Thymus (tissue), 11 donors: Measurements from ENCODE around the gene NF1. TPM values are rescaled to one million over a fixed set of nuclear protein-coding genes. Genes with fewer than 3 reads are reported as not detected.

Source experiments
- DNase-seq, 9 donors: peaks; one replicate each; pipeline ENCODE4 v3.0.0-alpha.2; 2013; ENCODE audit warnings: low spot score in 9 of 9, low read depth in 6 of 9, missing footprints in 1 of 9
- H3K27ac ChIP-seq, 2 donors: one replicate each; pipeline ENCODE4 v1.5.1; 2013; ENCODE audit warnings: control low read depth in 1 of 2, low read depth in 1 of 2, low read length in 1 of 2, mild to moderate bottlenecking in 1 of 2, moderate library complexity in 1 of 2
- H3K27me3 ChIP-seq, 2 donors: one replicate each; pipeline ENCODE4 v1.5.1; 2013; ENCODE audit warnings: low read length in 1 of 2; ENCODE audit not compliant: control insufficient read depth in 2 of 2, insufficient read depth in 1 of 2
- H3K36me3 ChIP-seq, 2 donors: one replicate each; pipeline ENCODE4 v1.5.1; 2013; ENCODE audit warnings: low read length in 1 of 2, mild to moderate bottlenecking in 1 of 2, moderate library complexity in 1 of 2; ENCODE audit not compliant: control insufficient read depth in 2 of 2, insufficient read depth in 2 of 2
- H3K4me1 ChIP-seq, 2 donors: one replicate each; pipeline ENCODE4 v1.5.1; 2013; ENCODE audit warnings: low read length in 2 of 2; ENCODE audit not compliant: control insufficient read depth in 2 of 2, insufficient read depth in 2 of 2
- H3K4me3 ChIP-seq, 2 donors: one replicate each; pipeline ENCODE4 v1.5.1; 2013; ENCODE audit warnings: low read length in 2 of 2, control low read depth in 1 of 2, mild to moderate bottlenecking in 1 of 2
- H3K9me3 ChIP-seq, 2 donors: one replicate each; pipeline ENCODE4 v1.5.1; 2013; ENCODE audit warnings: low read length in 1 of 2, mild to moderate bottlenecking in 1 of 2; ENCODE audit not compliant: control insufficient read depth in 2 of 2, insufficient read depth in 1 of 2
- WGBS: extraction: QIAGEN DNeasy Blood & Tissue Kit; methylation state at CpG from one replicate; pipeline ENCODE4 v1.1.7; 2013; 5-methylcytosine and 5-hydroxymethylcytosine counted together
- polyA plus RNA-seq: library from polyadenylated mRNA; stranded (reverse); fragments of 200-250 nt; gene quantifications from one replicate; pipeline ENCODE4 v1.2.3, GENCODE V29; 2013
- total RNA-seq: library from RNA; stranded (reverse); fragments of 120-200 nt; gene quantifications from one replicate; pipeline ENCODE4 v1.2.4, GENCODE V29; 2013
- donor health status: healthy.

The NF1 gene
- total and polyA plus RNA-seq, 2 donors, result 10.3 to 16.6 TPM

GRCh38 chr17:31400481-31400950 lies 305.7 kb downstream of the NF1 start:
- Histone ChIP-seq H3K36me3 (no peaks in the 10 kb centered on the region), H3K27me3 (peaks cover 0 to 20% of the 10 kb centered on the region in 2 donors)
- 83% methylated on average over 11 of the region's 11 CpGs for WGBS

DNA sequence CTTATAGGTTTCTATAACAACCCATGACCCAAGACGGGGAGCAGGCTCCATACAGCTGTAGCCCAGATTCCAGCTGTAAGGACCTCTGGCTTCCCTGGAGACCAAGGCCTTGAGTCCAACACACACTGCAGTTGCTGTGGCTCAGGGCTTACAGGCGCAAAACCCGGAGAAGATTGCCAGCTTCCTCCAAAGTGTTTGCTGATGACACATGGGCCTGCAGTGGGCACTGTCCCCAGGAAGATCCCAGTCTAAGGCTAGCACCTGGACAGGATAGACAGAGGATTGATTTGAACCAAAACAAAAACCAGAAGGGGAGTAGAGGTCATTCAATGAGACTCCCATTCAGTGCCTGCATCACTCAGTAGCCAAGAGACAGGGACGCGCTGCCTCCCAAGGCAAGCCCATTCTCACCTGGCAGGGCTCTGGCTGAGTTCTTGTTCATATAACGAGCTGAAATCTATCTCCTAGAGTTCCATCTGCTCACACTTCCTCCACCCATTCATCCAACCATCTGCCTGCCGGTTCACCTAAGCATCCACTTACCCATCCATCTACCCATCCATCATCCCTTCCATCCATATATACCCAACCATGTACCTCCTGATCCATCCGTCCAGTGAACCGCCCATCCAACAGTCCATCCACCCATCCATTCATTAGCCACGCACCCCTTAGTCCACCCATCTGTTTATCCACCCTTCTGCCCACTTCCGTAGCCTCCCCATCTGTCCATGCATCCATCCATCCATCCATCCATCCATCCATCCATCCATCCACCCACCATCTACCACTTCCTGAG lies 306.9 kb downstream of the NF1 start:
- H3K4me3 ChIP-seq, result no peak overlapping the region
- H3K27me3 ChIP-seq, result peaks cover 0 to 18% of the 10 kb centered on the region in 2 donors
- H3K4me1 ChIP-seq, result no peaks in the 10 kb centered on the region
- 95% methylated on average over 11 of the region's 11 CpGs for WGBS
- DNase-seq, result no peak
- no peak overlapping the region for H3K27ac ChIP-seq
- H3K9me3 ChIP-seq, result no peaks in the 10 kb centered on the region
- no peaks in the 10 kb centered on the region for H3K36me3 ChIP-seq

More at GRCh38 chr17:31400481-31400950, 305.7 kb downstream of the NF1 start:
- Histone ChIP-seq H3K27ac (no peak overlapping the region), H3K9me3 (no peaks in the 10 kb centered on the region), H3K4me3 (no peak overlapping the region), H3K4me1 (no peaks in the 10 kb centered on the region)
- DNase-seq, result no peak

- Histone ChIP-seq H3K27ac (no peak overlapping the region), H3K36me3 (no peaks in the 10 kb centered on the region), H3K4me1 (no peaks in the 10 kb centered on the region), H3K27me3 (peaks cover 0 to 4% of the 10 kb centered on the region in 2 donors), H3K9me3 (no peaks in the 10 kb centered on the region), H3K4me3 (no peak overlapping the region)
- DNase-seq, result no peak
- 83% methylated on average over 19 of the region's 19 CpGs for WGBS
These were observed 309.5 kb downstream of the NF1 start for GRCh38 chr17:31404028-31404949.

- Histone ChIP-seq H3K27me3 (peaks cover 0 to 4% of the 10 kb centered on the region in 2 donors), H3K9me3 (no peaks in the 10 kb centered on the region), H3K4me3 (no peak overlapping the region), H3K36me3 (no peaks in the 10 kb centered on the region), H3K27ac (no peak overlapping the region), H3K4me1 (no peaks in the 10 kb centered on the region)
- DNase-seq, result no peak
- 94% methylated on average over 5 of the region's 5 CpGs for WGBS
These were observed 311.2 kb downstream of the NF1 start for GRCh38 chr17:31405890-31406371.

- H3K9me3 ChIP-seq, result no peaks in the 10 kb centered on the region
- H3K4me1 ChIP-seq, result no peaks in the 10 kb centered on the region
- 88% methylated on average over 4 of the region's 4 CpGs for WGBS
- peaks cover 0 to 7% of the 10 kb centered on the region in 2 donors for H3K27me3 ChIP-seq
- H3K4me3 ChIP-seq, result no peak overlapping the region
- H3K27ac ChIP-seq, result no peak overlapping the region
- no peak for DNase-seq
- H3K36me3 ChIP-seq, result no peaks in the 10 kb centered on the region
These were observed 313.8 kb downstream of the NF1 start for GRCh38 chr17:31408586-31408985.

DNA sequence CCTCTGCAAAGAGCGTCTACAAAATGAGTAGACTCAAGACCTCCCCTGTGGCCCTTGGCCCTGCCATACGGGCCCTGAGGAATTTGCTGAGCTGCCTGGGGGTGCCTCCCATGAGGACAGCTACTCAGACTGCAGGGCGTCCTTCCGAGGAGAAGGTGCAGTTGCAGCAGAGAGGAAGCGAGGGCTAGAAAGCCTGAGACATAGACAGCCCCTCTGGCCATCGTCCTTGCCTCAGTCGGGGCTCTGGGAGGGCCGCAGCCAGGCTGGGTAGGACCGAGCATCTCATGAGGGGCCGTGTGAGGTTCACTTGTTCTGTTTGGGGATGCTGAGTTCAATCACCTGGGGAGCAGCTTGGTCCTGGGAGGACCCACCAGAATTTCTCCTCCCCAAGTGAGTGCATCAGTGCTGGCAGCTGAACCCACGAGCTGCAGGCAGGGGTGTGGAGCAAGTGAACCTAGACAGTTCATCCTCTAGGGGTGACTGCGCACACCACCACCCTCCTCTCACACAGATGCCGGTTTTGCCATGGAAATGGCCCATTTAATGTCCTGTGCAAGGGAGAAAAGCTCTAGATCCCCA lies 317.0 kb downstream of the NF1 start:
- DNase-seq, result no peak
- H3K4me1 ChIP-seq, result no peaks in the 10 kb centered on the region
- no peak overlapping the region for H3K27ac ChIP-seq
- 95% methylated on average over 13 of the region's 13 CpGs for WGBS
- H3K4me3 ChIP-seq, result no peak overlapping the region
- peaks cover 0 to 2% of the 10 kb centered on the region in 2 donors for H3K9me3 ChIP-seq
- H3K36me3 ChIP-seq, result no peaks in the 10 kb centered on the region
- peaks cover 0 to 11% of the 10 kb centered on the region in 2 donors for H3K27me3 ChIP-seq

GRCh38 chr17:31412511-31412910 lies 317.7 kb downstream of the NF1 start:
- Histone ChIP-seq H3K4me3 (no peak overlapping the region), H3K36me3 (no peaks in the 10 kb centered on the region), H3K27me3 (peaks cover 0 to 11% of the 10 kb centered on the region in 2 donors), H3K9me3 (peaks cover 0 to 2% of the 10 kb centered on the region in 2 donors), H3K4me1 (no peaks in the 10 kb centered on the region), H3K27ac (no peak overlapping the region)
- WGBS, result 89% methylated on average over 6 of the region's 6 CpGs
- DNase-seq, result no peak

DNA sequence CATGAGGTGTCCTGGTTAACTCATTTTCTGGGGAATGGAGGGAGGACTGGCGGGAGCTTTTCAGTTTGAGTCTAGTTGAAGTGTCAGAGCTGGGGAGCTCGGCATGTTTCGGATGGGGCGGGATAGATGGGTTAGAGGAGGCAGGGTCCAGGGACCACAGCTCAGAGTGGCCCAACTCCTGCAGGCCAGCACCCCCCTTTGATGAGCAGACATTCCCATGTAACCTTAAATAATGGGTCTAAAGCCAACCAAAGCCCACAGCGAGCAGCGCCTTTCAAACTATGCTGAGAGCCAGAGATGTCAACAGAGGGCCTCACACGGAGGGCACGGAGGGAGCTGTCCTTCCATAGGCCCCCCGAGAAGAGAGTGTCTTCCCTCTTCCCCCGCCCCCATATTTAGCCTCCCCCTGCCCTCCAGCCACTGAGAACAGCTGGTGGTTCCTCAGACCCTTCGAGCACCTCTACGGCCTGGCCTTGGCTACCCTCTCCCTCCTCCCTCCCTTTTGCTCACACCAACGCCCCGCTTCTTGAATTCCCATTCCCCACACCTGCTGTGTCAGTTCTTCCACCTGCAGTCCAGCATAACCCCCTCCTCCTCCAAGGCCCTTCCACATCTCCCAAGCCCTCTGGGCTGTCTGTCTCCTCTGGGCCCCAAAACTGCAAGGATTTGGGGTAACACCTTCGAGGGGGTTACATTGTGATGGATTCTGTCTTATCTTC lies 318.5 kb downstream of the NF1 start:
- 92% methylated on average over 15 of the region's 15 CpGs for WGBS
- H3K9me3 ChIP-seq, result peaks cover 0 to 2% of the 10 kb centered on the region in 2 donors
- H3K4me1 ChIP-seq, result no peaks in the 10 kb centered on the region
- no peaks in the 10 kb centered on the region for H3K36me3 ChIP-seq
- no peak for DNase-seq
- no peak overlapping the region for H3K4me3 ChIP-seq
- H3K27me3 ChIP-seq, result peaks cover 0 to 11% of the 10 kb centered on the region in 2 donors
- no peak overlapping the region for H3K27ac ChIP-seq
